ENCODE measurements around the gene E2F6. TPM values are rescaled to one million over a fixed set of nuclear protein-coding genes. Genes with fewer than 3 reads are reported as not detected.

The E2F6 gene
- total RNA-seq, 1 donor from 2014 or later: 23.1 TPM

GRCh38 chr2:11498543-11499034 lies 32.6 kb upstream of the E2F6 start:
- peaks cover 3% of the 10 kb centered on the region for H3K36me3 Mint-ChIP-seq
- no peak overlapping the region for H3K27ac Mint-ChIP-seq
- TF ChIP-seq, protein P1, sequence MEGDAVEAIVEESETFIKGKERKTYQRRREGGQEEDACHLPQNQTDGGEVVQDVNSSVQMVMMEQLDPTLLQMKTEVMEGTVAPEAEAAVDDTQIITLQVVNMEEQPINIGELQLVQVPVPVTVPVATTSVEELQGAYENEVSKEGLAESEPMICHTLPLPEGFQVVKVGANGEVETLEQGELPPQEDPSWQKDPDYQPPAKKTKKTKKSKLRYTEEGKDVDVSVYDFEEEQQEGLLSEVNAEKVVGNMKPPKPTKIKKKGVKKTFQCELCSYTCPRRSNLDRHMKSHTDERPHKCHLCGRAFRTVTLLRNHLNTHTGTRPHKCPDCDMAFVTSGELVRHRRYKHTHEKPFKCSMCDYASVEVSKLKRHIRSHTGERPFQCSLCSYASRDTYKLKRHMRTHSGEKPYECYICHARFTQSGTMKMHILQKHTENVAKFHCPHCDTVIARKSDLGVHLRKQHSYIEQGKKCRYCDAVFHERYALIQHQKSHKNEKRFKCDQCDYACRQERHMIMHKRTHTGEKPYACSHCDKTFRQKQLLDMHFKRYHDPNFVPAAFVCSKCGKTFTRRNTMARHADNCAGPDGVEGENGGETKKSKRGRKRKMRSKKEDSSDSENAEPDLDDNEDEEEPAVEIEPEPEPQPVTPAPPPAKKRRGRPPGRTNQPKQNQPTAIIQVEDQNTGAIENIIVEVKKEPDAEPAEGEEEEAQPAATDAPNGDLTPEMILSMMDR (IDR thresholded peaks at IDR 0.05; ENCODE audit: unreplicated experiment): no peak
- H3K27me3 Mint-ChIP-seq (ENCODE audit: low read depth): no peaks in the 10 kb centered on the region
- no peak for DNase-seq (ENCODE audit: low spot score in 2 of 2, unreplicated experiment in 2 of 2)
- H3K4me1 Mint-ChIP-seq: peaks cover 15% of the 10 kb centered on the region
- peaks cover 11% of the 10 kb centered on the region for H3K9me3 Mint-ChIP-seq
- no peak overlapping the region for H3K4me3 Mint-ChIP-seq

DNA sequence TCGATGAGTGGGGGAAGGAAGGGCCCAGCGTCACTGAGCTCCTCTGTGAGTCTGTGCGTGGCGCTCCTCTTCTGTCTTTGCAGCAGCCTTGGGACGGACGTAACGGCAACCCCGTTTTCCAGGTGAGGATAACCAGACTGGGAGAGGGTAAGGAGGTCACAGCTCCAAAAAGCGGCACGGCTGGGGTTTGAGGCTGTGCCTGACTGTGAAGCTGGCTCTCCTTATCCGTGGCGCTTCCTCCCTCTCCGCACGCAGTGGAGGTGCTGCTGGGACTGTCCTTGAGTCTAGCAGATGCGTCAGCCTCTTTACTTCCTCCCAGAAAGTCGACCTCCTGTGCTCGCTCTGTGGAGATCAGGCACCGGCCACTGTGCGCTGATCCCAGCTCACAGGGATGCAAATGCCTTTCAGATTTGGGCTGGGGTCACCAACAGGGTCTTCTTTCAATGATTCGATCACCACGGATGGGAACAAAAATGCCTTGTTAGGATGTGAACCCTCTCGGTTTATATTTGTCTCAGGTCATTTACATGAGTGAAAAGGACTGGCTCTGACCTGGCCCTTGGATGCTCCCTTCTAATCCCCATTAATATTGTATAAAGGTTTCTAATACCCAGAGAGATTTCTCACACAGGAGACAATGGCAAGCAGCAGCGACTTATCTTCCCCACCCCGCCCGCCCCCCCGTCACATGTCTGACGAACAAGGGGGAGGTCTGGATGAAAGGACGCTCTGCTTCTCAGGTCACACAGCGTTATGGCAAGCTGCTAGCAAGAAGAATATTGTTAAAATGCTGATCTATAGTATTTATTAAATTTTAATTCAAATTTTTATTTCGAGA lies 30.1 kb upstream of the E2F6 start:
- Mint-ChIP-seq H3K4me3 (peak overlapping the region; percentile 24), H3K9me3 (peaks cover under 1% of the 10 kb centered on the region), H3K36me3 (no peaks in the 10 kb centered on the region), H3K27me3 (ENCODE audit: low read depth) (no peaks in the 10 kb centered on the region), H3K4me1 (peaks cover 20% of the 10 kb centered on the region), H3K27ac (no peak overlapping the region)
- DNase-seq (ENCODE audit: low spot score in 2 of 2, unreplicated experiment in 2 of 2): no peak
- TF ChIP-seq, protein P1 (IDR thresholded peaks at IDR 0.05; ENCODE audit: unreplicated experiment): no peak

GRCh38 chr2:11494310-11494709 lies 28.3 kb upstream of the E2F6 start:
- Mint-ChIP-seq H3K36me3 (no peaks in the 10 kb centered on the region), H3K4me1 (peaks cover 17% of the 10 kb centered on the region), H3K27me3 (ENCODE audit: low read depth) (no peaks in the 10 kb centered on the region), H3K9me3 (peaks cover 10% of the 10 kb centered on the region), H3K4me3 (no peak overlapping the region), H3K27ac (no peak overlapping the region)
- TF ChIP-seq, protein P1 (IDR thresholded peaks at IDR 0.05; ENCODE audit: unreplicated experiment): no peak
- DNase-seq (ENCODE audit: low spot score in 2 of 2, unreplicated experiment in 2 of 2): no peak

DNA sequence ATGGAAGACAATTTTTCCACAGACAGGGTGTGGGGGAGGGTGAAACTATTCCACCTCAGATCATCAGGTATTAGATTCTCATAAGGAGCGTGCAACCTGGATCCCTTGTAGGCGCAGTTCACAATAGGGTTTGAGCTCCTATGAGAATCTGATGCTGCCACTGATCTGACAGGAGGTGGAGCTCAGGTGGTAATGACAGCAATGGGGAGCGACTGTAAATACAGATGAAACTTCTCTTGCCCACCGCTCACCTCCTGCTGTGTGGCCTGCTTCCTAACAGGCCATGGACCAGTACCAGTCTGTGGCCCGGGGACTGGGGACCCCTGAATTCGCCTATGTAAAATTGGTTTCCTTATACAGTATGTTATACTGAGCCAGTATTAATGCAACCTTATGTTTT lies 27.3 kb upstream of the E2F6 start:
- Mint-ChIP-seq H3K27me3 (ENCODE audit: low read depth) (no peaks in the 10 kb centered on the region), H3K9me3 (peaks cover 10% of the 10 kb centered on the region), H3K4me1 (peaks cover 10% of the 10 kb centered on the region), H3K4me3 (no peak overlapping the region), H3K27ac (no peak overlapping the region), H3K36me3 (no peaks in the 10 kb centered on the region)
- TF ChIP-seq, protein P1 (IDR thresholded peaks at IDR 0.05; ENCODE audit: unreplicated experiment): no peak
- DNase-seq (ENCODE audit: low spot score in 2 of 2, unreplicated experiment in 2 of 2): no peak

- Mint-ChIP-seq H3K27ac (no peak overlapping the region), H3K27me3 (ENCODE audit: low read depth) (no peaks in the 10 kb centered on the region), H3K4me1 (peaks cover 8% of the 10 kb centered on the region), H3K36me3 (no peaks in the 10 kb centered on the region), H3K9me3 (peaks cover 10% of the 10 kb centered on the region), H3K4me3 (no peak overlapping the region)
- TF ChIP-seq, protein P1 (IDR thresholded peaks at IDR 0.05; ENCODE audit: unreplicated experiment): no peak
- no peak for DNase-seq (ENCODE audit: low spot score in 2 of 2, unreplicated experiment in 2 of 2)
These were observed 26.8 kb upstream of the E2F6 start for GRCh38 chr2:11492720-11493119.
